Daoy (cell line): ENCODE measurements around the gene ZNF318. TPM values are rescaled to one million over a fixed set of nuclear protein-coding genes. Genes with fewer than 3 reads are reported as not detected.
"Not testable (repeated sequence)": the region's sequence is repeated elsewhere in the genome, so short reads cannot be mapped to it uniquely, and the experiment has no call there.

Experiments
- DNase-seq: peaks from one replicate; pipeline ENCODE4 v3.0.0-alpha.2; 2015; ENCODE audit warnings: low read depth
- total RNA-seq: library from RNA; depleted of rRNA; stranded (reverse); fragments of >200 nt; shearing (Covaris generic); gene quantifications from 2 replicates; pipeline ENCODE4 v1.2.3, GENCODE V29; 2014

ZNF318 gene
- total RNA-seq, 1 experiment from 2014 or later: 7.8 TPM

- no peak for DNase-seq
Observed at GRCh38 chr6:43335469-43335868, 34.0 kb downstream of the ZNF318 start.

GRCh38 chr6:43334466-43335095 is 34.9 kb downstream of the ZNF318 start:
- DNase-seq: peak; percentile 49

- no peak for DNase-seq
Observed at GRCh38 chr6:43331891-43332290, 37.6 kb downstream of the ZNF318 start.

- DNase-seq: no peak
Observed at GRCh38 chr6:43331470-43331869, 38.0 kb downstream of the ZNF318 start.

GRCh38 chr6:43328528-43328927 is 40.9 kb downstream of the ZNF318 start:
- no peak for DNase-seq

GRCh38 chr6:43325876-43326275 is 43.6 kb downstream of the ZNF318 start:
- no peak for DNase-seq

- no peak for DNase-seq
Observed at GRCh38 chr6:43318011-43318410, 51.4 kb downstream of the ZNF318 start.

- no peak for DNase-seq
Observed at GRCh38 chr6:43313813-43314212, 55.6 kb downstream of the ZNF318 start.

GRCh38 chr6:43311666-43312065 is 57.8 kb downstream of the ZNF318 start:
- DNase-seq: no peak

GRCh38 chr6:43310624-43311023 is 58.8 kb downstream of the ZNF318 start:
- no peak for DNase-seq

- DNase-seq: no peak
Observed at GRCh38 chr6:43310134-43310533, 59.3 kb downstream of the ZNF318 start.

- DNase-seq: no peak
Observed at GRCh38 chr6:43308990-43309477, 60.4 kb downstream of the ZNF318 start.

GRCh38 chr6:43308101-43308989 is 61.1 kb downstream of the ZNF318 start, which contains the start of gene CRIP3:
Gene CRIP3 (minus strand): TSS chr6:43308826. CDS start chr6:43308792, 34 bp downstream.
- DNase-seq: peak; percentile 67

- DNase-seq: no peak
Observed at GRCh38 chr6:43307451-43308100, 61.9 kb downstream of the ZNF318 start.

- DNase-seq: peak; percentile 53
Observed at GRCh38 chr6:43306086-43306485, 63.4 kb downstream of the ZNF318 start.

- no peak for DNase-seq
Observed at GRCh38 chr6:43304882-43305281, 64.6 kb downstream of the ZNF318 start.

- DNase-seq: no peak
Observed at GRCh38 chr6:43304361-43304760, 65.1 kb downstream of the ZNF318 start.

- no peak for DNase-seq
Observed at GRCh38 chr6:43303751-43304331, 65.6 kb downstream of the ZNF318 start.

GRCh38 chr6:43303006-43303405 is 66.4 kb downstream of the ZNF318 start:
- DNase-seq: not testable (repeated sequence)

GRCh38 chr6:43302126-43302525 is 67.3 kb downstream of the ZNF318 start:
- no peak for DNase-seq

GRCh38 chr6:43301081-43301870 is 68.2 kb downstream of the ZNF318 start:
- no peak for DNase-seq
